ENCODE measurements around the gene HSD17B3. TPM values are rescaled to one million over a fixed set of nuclear protein-coding genes. Genes with fewer than 3 reads are reported as not detected.

The HSD17B3 gene
- total RNA-seq, 1 donor from 2014 or later: not detected

DNA sequence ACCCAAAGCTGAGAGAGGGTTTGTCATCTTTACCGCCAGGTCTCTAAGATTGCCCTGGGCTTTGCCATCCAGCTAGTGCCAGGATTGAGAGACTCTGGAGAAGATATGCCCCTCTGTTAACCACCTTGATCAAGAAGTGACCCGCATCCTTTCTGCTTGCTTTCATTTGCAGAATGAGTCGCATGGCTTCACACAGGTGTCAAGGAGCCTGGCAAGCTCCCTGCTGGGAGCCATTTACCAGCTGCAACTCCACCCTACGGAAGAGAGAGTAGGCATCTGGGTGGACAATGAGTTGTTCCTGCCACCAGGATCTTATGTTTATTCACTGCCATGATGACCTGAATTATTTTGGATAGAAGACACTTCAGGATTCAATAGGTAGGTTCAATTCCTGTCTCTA, 43.0 kb downstream of the HSD17B3 start:
- intact Hi-C loops (cut with DNase I): no loop called here

DNA sequence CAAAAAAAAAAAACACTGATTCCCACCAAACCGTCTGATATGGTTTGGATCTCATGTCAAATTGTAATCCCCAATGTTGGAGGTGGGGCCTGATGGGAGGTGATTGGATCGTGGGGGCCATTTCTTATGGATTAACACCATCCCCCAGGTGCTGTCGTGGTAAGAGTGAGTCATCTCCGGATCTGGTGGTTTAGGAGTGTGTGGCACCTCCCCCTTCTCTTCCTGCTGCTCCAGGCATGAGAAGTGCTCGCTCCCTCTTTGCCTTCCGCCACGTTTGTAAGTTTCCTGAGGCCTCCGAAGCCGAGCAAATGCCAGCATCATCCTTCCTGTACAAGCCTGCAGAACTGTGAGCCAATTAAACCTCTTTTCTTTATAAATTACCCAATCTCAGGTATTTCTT, 45.2 kb downstream of the HSD17B3 start:
- intact Hi-C loops (cut with DNase I): no loop called here
- H3K36me3 ChIP-seq: no peaks in the 10 kb centered on the region
- TF ChIP-seq POLR2AphosphoS5 (IDR thresholded peaks at IDR 0.05; ENCODE audit: insufficient read depth in 1 of 2, low read depth in 1 of 2): no peak
- no peak for TF ChIP-seq POLR2A (IDR thresholded peaks at IDR 0.05)
- TF ChIP-seq, protein P1, sequence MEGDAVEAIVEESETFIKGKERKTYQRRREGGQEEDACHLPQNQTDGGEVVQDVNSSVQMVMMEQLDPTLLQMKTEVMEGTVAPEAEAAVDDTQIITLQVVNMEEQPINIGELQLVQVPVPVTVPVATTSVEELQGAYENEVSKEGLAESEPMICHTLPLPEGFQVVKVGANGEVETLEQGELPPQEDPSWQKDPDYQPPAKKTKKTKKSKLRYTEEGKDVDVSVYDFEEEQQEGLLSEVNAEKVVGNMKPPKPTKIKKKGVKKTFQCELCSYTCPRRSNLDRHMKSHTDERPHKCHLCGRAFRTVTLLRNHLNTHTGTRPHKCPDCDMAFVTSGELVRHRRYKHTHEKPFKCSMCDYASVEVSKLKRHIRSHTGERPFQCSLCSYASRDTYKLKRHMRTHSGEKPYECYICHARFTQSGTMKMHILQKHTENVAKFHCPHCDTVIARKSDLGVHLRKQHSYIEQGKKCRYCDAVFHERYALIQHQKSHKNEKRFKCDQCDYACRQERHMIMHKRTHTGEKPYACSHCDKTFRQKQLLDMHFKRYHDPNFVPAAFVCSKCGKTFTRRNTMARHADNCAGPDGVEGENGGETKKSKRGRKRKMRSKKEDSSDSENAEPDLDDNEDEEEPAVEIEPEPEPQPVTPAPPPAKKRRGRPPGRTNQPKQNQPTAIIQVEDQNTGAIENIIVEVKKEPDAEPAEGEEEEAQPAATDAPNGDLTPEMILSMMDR (IDR thresholded peaks at IDR 0.05): no peak
- H3K27ac ChIP-seq: no peak overlapping the region
- H3K9me3 ChIP-seq: no peaks in the 10 kb centered on the region
- no peaks in the 10 kb centered on the region for H3K4me1 ChIP-seq
- H3K27me3 ChIP-seq: no peaks in the 10 kb centered on the region
- no peak overlapping the region for H3K4me3 ChIP-seq
- DNase-seq (ENCODE audit: extremely low spot score in 2 of 2): no peak

More for the DNA sequence above, 43.0 kb downstream of the HSD17B3 start:
- Histone ChIP-seq H3K4me3 (no peak overlapping the region), H3K9me3 (no peaks in the 10 kb centered on the region), H3K36me3 (no peaks in the 10 kb centered on the region), H3K27ac (no peak overlapping the region), H3K4me1 (no peaks in the 10 kb centered on the region), H3K27me3 (no peaks in the 10 kb centered on the region)
- DNase-seq (ENCODE audit: extremely low spot score in 2 of 2): no peak
- TF ChIP-seq, protein P1 (IDR thresholded peaks at IDR 0.05): no peak
- TF ChIP-seq POLR2A (IDR thresholded peaks at IDR 0.05): no peak
- TF ChIP-seq POLR2AphosphoS5 (IDR thresholded peaks at IDR 0.05; ENCODE audit: insufficient read depth in 1 of 2, low read depth in 1 of 2): no peak

DNA sequence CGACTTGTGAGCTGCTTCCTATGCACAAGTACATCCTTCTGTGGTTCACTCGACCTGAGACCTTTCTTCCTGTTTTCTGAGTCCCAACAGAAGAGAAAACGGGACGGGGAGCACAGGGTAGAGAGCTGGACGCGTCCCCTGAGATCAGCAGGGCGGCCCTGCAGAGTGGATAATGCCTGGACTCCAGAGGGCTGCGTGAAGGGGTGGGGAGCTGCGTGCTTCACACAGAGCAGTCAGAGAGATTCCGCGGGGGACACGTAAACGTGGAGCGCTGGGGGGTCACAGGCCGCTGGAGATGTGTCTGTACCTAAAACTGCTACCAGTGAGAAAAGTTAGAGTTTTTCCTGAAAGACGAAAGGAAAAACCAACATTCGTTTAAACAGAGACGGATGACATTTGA, 46.3 kb downstream of the HSD17B3 start:
- no peak overlapping the region for H3K27ac ChIP-seq
- no peaks in the 10 kb centered on the region for H3K4me1 ChIP-seq
- H3K9me3 ChIP-seq: no peaks in the 10 kb centered on the region
- H3K36me3 ChIP-seq: no peaks in the 10 kb centered on the region
- intact Hi-C loops (cut with DNase I): no loop called here
- TF ChIP-seq POLR2A (IDR thresholded peaks at IDR 0.05) (no peak), POLR2AphosphoS5 (IDR thresholded peaks at IDR 0.05; ENCODE audit: insufficient read depth in 1 of 2, low read depth in 1 of 2) (no peak)
- TF ChIP-seq, protein P1 (IDR thresholded peaks at IDR 0.05): no peak
- no peak for DNase-seq (ENCODE audit: extremely low spot score in 2 of 2)
- H3K4me3 ChIP-seq: no peak overlapping the region
- no peaks in the 10 kb centered on the region for H3K27me3 ChIP-seq

DNA sequence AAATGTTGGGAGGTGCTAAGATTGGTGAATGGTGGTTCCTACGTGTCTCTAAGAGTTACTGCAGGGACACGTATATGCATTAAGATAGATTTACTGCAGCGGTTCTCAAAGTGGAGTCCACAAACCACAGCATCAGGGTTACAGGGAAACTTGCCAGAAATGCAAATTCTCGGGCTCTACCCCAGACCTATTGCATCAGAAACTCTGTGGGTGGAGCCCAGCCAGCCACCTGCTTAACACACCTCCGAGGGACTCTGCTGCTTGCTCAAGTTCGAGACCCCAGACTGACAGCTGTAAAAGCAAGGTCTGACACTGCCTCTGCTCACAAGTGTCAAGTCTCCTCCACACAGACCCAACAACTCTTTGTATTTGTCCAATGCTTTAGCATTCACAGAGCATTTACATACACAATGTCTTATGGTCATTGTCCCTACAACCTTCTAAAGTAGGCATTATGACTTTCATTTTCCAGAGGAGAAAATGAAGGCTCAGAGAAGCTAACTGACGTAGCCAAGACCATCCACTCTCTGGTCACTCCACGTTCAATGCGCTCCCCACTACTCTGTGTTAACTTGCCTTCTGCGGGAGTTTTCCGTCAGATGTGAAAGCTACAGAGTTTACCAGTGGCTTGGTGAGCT, 48.8 kb downstream of the HSD17B3 start:
- intact Hi-C loops (cut with DNase I): no loop called here
- H3K27ac ChIP-seq: no peak overlapping the region
- no peak for DNase-seq (ENCODE audit: extremely low spot score in 2 of 2)
- TF ChIP-seq, protein P1 (IDR thresholded peaks at IDR 0.05): no peak
- no peak for TF ChIP-seq POLR2AphosphoS5 (IDR thresholded peaks at IDR 0.05; ENCODE audit: insufficient read depth in 1 of 2, low read depth in 1 of 2)
- TF ChIP-seq POLR2A (IDR thresholded peaks at IDR 0.05): no peak
- H3K27me3 ChIP-seq: no peaks in the 10 kb centered on the region
- no peak overlapping the region for H3K4me3 ChIP-seq
- no peaks in the 10 kb centered on the region for H3K9me3 ChIP-seq
- H3K4me1 ChIP-seq: no peaks in the 10 kb centered on the region
- no peaks in the 10 kb centered on the region for H3K36me3 ChIP-seq

DNA sequence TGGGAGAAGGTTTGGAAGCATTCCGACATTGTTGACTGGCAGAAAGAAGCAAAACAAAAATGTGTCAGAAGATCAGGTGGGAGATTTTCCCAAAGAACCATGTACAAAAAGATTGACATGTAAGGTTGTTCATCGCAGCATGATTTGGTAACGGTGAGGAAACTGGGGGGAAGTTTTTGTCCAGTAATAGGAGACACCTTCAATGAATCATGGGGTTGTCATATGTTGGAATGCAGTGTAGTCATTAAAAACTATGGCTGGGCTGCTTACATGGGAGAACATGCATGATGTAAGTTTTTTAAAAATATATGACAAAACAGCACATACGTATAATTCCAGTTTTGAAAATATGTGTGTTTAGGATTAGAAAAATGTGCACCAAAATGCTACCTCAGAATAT, 50.5 kb downstream of the HSD17B3 start:
- Histone ChIP-seq H3K27ac (no peak overlapping the region), H3K36me3 (no peaks in the 10 kb centered on the region), H3K4me3 (no peak overlapping the region), H3K9me3 (no peaks in the 10 kb centered on the region), H3K4me1 (no peaks in the 10 kb centered on the region), H3K27me3 (no peaks in the 10 kb centered on the region)
- intact Hi-C loops (cut with DNase I): no loop called here
- no peak for TF ChIP-seq POLR2A (IDR thresholded peaks at IDR 0.05)
- DNase-seq (ENCODE audit: extremely low spot score in 2 of 2): no peak

All from vagina (tissue), 2 donors.